Subcutaneous abdominal adipose tissue (tissue), 5 donors: ENCODE results near the gene NEB.
"Not testable (repeated sequence)": the region's sequence is repeated elsewhere in the genome, so short reads cannot be mapped to it uniquely, and the experiment has no call there.

Experiments
- H3K27ac ChIP-seq: one replicate; pipeline ENCODE4 v1.7.0; 2013; ENCODE audit warnings: low read depth, mild to moderate bottlenecking, inconsistent platforms, low read length, moderate library complexity
- H3K27me3 ChIP-seq, 5 donors: one replicate each; pipeline ENCODE4 v1.7.0; 2013; ENCODE audit warnings: low read length in 5 of 5, inconsistent platforms in 1 of 5; ENCODE audit not compliant: control insufficient read depth in 5 of 5, insufficient read depth in 4 of 5
- H3K36me3 ChIP-seq, 5 donors: one replicate each; pipeline ENCODE4 v1.7.0; 2013; ENCODE audit warnings: low read length in 5 of 5; ENCODE audit not compliant: control insufficient read depth in 5 of 5, insufficient read depth in 5 of 5
- H3K4me1 ChIP-seq, 5 donors: one replicate each; pipeline ENCODE4 v1.7.0; 2013; ENCODE audit warnings: low read length in 5 of 5, mild to moderate bottlenecking in 3 of 5, moderate library complexity in 1 of 5; ENCODE audit not compliant: control insufficient read depth in 5 of 5, insufficient read depth in 5 of 5
- H3K4me3 ChIP-seq, 5 donors: one replicate each; pipeline ENCODE4 v1.7.0; 2013; ENCODE audit warnings: low read length in 5 of 5, low read depth in 1 of 5
- H3K9ac ChIP-seq, 5 donors: one replicate each; pipeline ENCODE4 v1.7.0; 2013; ENCODE audit warnings: low read length in 5 of 5, mild to moderate bottlenecking in 4 of 5, moderate library complexity in 3 of 5
- H3K9me3 ChIP-seq, 5 donors: one replicate each; pipeline ENCODE4 v1.7.0; 2013; ENCODE audit warnings: low read length in 5 of 5; ENCODE audit not compliant: control insufficient read depth in 5 of 5
- donor health status: healthy.
- donor health status: healthy.
- donor health status: healthy.
- donor health status: healthy.
- donor health status: healthy.

Gene NEB

DNA sequence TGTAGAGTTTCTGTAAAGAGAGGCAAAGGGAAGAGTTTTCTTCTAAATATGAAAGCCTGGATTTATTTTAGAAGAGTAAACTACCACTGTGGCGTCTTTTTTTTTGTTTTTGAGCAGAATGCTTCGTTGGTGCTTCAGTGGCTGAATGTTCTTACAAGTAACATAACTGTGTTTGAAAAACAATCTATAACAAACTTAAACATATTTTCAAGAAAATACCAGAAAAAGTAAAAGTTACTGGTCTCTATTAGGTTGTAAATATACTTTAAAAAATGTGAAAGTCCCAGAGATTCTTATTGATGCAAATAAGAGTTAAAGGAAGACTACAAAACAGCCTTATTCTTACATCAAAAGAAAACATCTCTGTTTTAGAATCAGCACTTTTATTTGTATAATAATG, 76.2 kb downstream of the NEB start:
- H3K36me3 ChIP-seq = no peaks in the 10 kb centered on the region

DNA sequence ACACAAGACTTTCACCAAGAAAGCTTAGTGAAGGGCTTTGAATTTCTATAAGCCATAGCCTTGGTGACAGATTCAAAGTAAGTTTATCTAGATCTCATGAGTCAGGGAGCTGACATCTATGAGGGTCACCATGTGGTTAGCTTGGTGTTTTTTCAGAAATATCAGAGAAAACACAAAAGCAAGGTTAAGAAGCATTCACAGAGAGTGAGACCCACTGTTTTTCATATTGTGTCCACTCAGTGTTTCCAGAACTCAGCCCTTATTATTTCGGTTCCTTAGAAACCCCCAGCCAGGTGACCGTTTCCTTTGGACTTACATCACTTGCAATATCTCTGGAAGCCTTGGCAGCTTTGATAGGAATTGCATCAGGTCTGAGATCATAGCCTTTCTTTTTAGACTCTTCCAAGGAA, 76.6 kb downstream of the NEB start:
- Histone ChIP-seq H3K27ac (no peak overlapping the region), H3K9ac (no peak overlapping the region)

More for the DNA sequence above, 76.2 kb downstream of the NEB start:
- Histone ChIP-seq H3K4me3 (no peak overlapping the region), H3K27ac (no peak overlapping the region), H3K9me3 (no peaks in the 10 kb centered on the region), H3K9ac (no peak overlapping the region), H3K4me1 (no peaks in the 10 kb centered on the region), H3K27me3 (no peaks in the 10 kb centered on the region)

DNA sequence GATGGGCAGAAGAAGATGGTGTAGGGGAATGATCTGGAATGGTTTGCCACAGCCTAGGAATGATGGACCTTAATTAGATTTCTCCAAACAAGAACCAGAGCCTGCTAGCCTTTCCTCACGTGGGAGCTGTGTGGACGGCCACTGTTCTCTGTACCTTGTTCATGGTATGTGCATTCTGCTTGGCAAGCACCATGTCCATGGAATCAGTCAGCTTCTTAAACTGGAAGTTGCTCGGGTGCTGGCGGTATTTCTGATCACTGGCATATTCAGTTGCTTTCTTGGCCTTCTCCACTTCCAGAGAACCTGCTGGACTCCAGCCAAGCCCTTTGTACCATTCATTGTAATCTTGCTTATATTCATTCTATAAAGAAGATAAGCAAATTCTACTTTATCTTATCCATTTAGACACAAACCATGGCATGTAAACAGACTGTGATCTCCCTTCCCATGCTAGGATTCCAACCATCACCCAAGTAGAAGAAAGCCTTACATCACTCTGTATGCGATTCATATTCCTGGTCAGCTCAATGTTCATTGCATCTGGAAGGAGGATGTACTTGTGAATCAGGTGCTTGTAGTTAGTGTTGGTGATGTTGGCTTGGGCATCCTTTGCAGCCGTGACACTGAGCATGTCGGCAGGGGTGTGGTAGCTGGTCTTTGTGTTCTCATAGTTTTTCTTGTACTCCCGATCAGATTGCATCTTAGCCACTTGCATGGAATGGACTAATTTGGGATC, 78.4 kb downstream of the NEB start:
- Histone ChIP-seq H3K9me3 (no peaks in the 10 kb centered on the region), H3K4me1 (no peaks in the 10 kb centered on the region), H3K36me3 (no peaks in the 10 kb centered on the region), H3K27me3 (no peaks in the 10 kb centered on the region), H3K27ac (no peak overlapping the region), H3K9ac (no peak overlapping the region), H3K4me3 (no peak overlapping the region)

More for the DNA sequence above, 76.6 kb downstream of the NEB start:
- H3K27me3 ChIP-seq = no peaks in the 10 kb centered on the region
- H3K4me1 ChIP-seq = no peaks in the 10 kb centered on the region
- no peaks in the 10 kb centered on the region for H3K36me3 ChIP-seq
- no peaks in the 10 kb centered on the region for H3K9me3 ChIP-seq
- H3K4me3 ChIP-seq = no peak overlapping the region

DNA sequence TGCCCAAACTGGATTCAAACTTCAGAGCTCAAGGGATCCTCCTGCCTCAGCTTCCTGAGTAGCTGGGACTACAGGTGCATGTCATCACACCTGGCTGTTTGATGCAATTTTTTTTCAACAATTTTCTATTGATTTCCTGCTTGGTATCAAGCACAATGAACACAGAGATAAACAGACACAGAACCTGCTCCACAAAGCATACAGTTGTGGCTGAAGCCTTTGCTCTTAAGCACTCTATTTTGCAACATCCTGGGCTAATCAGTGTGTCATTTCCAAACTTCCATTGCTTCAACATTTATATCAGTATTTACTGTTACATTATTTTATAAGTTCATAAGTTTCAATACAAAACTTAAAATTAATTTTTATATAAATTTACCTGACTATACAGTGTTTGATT, 79.4 kb downstream of the NEB start:
- Histone ChIP-seq H3K4me1 (no peaks in the 10 kb centered on the region), H3K27me3 (no peaks in the 10 kb centered on the region), H3K9me3 (no peaks in the 10 kb centered on the region), H3K27ac (no peak overlapping the region), H3K36me3 (no peaks in the 10 kb centered on the region), H3K4me3 (no peak overlapping the region), H3K9ac (no peak overlapping the region)

DNA sequence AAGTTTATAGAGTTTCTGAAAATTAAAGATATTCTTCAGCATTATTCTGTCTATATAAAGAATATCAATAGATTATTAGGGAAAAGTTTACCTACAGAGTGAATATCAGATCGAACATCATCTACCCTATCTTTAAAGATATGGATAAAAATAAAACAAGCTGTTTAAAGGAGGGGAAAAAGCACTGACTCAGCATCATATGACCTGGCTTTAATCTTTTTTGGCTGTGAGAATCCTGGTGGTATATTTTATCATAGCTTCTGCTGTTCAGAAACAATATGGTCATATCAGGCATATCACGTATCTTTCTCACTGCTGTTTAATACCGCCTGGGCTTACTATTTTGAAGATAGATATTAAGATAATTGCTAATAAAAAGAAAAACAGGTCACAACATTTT, 80.2 kb downstream of the NEB start:
- Histone ChIP-seq H3K27ac (no peak overlapping the region), H3K4me1 (no peaks in the 10 kb centered on the region), H3K9me3 (no peaks in the 10 kb centered on the region), H3K9ac (no peak overlapping the region), H3K27me3 (no peaks in the 10 kb centered on the region), H3K36me3 (no peaks in the 10 kb centered on the region), H3K4me3 (no peak overlapping the region)

DNA sequence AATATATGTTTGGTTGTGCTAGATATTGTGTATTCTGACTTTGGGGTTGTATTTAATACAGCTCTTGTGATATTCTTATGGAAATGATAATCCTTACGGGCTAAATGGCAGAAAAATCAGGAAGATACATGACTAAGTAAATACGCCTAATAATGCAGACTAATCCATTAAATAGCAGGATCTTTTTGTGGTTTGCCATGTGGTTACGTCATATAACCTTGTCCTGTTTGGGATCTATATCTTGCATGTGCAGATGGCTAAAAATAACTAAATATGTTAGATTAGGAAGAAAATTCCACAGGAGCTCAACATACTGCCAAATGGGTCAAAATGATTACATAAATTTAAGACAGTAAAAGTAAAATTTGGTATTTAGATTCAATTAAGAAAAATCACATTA, 83.0 kb downstream of the NEB start:
- Histone ChIP-seq H3K27ac (no peak overlapping the region), H3K9me3 (peaks cover 0 to 11% (median 5%) of the 10 kb centered on the region in 5 donors), H3K36me3 (no peaks in the 10 kb centered on the region), H3K9ac (no peak overlapping the region), H3K4me3 (no peak overlapping the region), H3K27me3 (no peaks in the 10 kb centered on the region), H3K4me1 (no peaks in the 10 kb centered on the region)

DNA sequence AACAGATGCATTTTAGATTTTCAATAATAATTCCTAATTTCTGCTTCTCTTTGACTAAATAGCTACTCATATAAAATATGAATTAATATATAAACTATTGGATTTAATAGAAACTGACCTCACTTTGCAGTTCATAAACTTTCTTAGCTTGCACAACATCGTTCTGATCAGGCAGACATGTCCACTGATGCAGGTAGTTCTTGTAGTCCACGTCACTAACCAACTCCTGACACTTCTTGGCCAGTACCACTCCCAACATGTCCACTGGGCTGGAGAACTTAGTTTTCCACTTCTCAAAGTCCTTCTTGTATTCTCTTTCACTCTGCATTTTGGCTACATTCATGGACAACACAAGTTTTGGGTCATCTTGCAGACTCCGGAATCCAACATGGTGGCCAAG, 83.8 kb downstream of the NEB start:
- Histone ChIP-seq H3K9me3 (peaks cover 0 to 11% (median 5%) of the 10 kb centered on the region in 5 donors), H3K4me1 (no peaks in the 10 kb centered on the region), H3K4me3 (no peak overlapping the region), H3K27ac (no peak overlapping the region), H3K27me3 (no peaks in the 10 kb centered on the region), H3K36me3 (no peaks in the 10 kb centered on the region), H3K9ac (no peak overlapping the region)

DNA sequence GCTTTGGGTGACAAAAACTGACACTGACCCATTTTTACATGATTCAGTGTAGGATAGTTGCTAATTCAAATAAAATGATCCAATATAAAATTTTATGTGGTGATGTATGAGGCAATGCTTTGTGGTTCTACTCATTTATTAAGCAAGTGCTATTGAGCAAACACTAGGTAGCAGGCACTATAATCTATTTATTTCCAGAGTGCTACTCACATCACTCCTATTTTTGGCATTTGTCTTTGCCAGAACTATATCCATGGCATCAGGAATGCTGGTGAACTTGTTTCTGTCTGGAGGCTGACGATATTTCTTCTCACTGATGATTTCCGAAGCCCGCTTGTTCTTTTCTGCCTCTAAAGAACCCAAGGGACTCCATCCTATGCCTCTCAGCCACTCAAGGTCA, 84.3 kb downstream of the NEB start:
- H3K27ac ChIP-seq = no peak overlapping the region
- H3K36me3 ChIP-seq = no peaks in the 10 kb centered on the region

DNA sequence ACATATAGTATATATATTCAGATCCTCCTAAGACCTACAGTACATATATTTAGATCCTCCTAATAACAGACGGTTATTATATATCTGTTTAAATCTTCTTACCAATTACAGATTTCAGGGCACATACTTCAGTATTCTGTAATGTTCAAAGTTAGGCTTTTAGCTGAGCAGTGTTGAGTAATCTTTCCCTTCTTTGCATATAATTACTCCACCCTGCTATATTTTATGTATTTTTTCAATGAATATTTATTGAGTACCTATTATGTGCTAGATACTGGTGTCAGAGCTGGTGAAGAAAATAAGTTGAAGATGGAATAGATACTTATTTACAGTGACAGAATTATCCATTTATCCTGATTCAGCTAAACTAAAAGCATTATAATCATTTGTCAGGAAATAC, 84.9 kb downstream of the NEB start:
- H3K27me3 ChIP-seq = no peaks in the 10 kb centered on the region
- H3K4me1 ChIP-seq = no peaks in the 10 kb centered on the region
- no peak overlapping the region for H3K27ac ChIP-seq
- H3K4me3 ChIP-seq = no peak overlapping the region
- H3K36me3 ChIP-seq = no peaks in the 10 kb centered on the region
- peaks cover 0 to 11% (median 5%) of the 10 kb centered on the region in 5 donors for H3K9me3 ChIP-seq
- no peak overlapping the region for H3K9ac ChIP-seq

More for the DNA sequence above, 84.3 kb downstream of the NEB start:
- no peak overlapping the region for H3K4me3 ChIP-seq
- H3K27me3 ChIP-seq = no peaks in the 10 kb centered on the region
- H3K9me3 ChIP-seq = peaks cover 0 to 11% (median 5%) of the 10 kb centered on the region in 5 donors
- no peak overlapping the region for H3K9ac ChIP-seq
- no peaks in the 10 kb centered on the region for H3K4me1 ChIP-seq

DNA sequence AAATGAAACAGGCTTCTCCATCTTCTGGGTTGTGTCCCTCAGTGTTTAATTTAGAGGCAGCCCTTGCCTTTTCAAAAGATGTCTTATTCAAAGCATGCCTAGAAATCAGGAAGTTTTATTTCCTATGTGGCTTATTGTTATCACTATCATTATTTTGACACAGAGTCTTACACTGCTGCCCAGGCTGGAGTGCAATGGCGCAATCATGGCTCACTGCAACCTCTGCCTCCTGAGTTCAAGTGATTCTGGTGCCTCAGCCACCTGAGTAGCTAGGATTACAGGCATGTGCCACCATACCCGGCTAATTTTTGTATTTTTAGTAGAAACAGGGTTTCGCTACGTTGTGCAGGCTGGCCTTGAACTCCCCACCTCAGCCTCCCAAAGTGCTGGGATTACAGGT, 87.8 kb downstream of the NEB start:
- peaks cover 0 to 11% (median 5%) of the 10 kb centered on the region in 5 donors for H3K9me3 ChIP-seq
- H3K9ac ChIP-seq, H3K27me3 ChIP-seq, H3K4me3 ChIP-seq, H3K36me3 ChIP-seq, H3K27ac ChIP-seq, H3K4me1 ChIP-seq: not testable (repeated sequence)
